ENCODE measurements around the gene ITPA. TPM values are rescaled to one million over a fixed set of nuclear protein-coding genes. Genes with fewer than 3 reads are reported as not detected.

Gene ITPA
- total and polyA plus RNA-seq, 2 donors (not counting 1 experiment from before 2014, with no cell fraction given) = 55.5 to 65.6 TPM

DNA sequence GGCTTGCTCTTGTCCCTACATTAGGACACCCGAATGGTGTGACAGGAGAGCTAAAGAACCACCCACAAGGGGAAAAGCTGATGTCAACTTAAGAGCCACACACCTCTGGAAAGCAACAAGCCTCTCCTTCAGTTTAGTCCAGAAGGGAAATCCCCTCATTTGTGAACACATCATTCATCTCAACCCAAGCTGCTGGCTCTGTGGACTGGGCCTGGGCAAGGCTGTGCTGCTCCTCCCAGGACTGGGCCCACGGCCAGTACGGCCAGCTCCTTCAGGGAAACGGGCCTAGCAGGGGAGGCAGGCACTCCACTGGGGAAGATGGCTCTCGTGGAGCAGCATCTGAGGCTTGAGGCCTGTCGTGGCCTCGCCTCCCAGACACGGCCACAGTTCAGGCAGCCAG is 42.5 kb downstream of the ITPA start:
- peaks cover 7% of the 10 kb centered on the region for H3K4me1 Mint-ChIP-seq
- no peak for ATAC-seq (ENCODE audit: low read depth)

DNA sequence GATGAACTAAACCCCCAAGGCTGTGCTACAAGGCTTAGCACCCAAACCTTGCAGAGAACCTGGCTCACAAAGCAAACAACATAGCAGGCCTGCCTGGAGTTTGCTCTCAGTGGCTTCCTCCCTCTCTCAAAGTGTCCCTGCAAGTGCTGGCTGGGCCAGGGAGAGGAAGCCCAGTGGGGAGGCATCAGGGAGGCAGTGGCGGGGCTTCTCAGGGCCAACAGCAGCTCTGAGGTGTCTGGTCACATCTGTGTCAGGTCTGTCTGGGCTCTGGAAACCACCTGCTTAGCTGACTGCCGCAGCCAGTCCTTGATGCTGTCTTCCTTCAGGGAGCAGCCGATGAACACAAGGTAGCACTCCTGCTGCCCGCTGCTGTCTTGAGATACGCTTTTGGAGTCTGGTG is 46.4 kb downstream of the ITPA start:
- Mint-ChIP-seq H3K4me1 (no peaks in the 10 kb centered on the region), H3K9me3 (ENCODE audit: insufficient read depth) (no peaks in the 10 kb centered on the region), H3K27ac (no peak overlapping the region), H3K27me3 (no peaks in the 10 kb centered on the region), H3K4me3 (no peak overlapping the region)
- Histone ChIP-seq H3K4me3 (ENCODE audit: control extremely low read depth in 1 of 5, extremely low read depth in 1 of 5, insufficient read depth in 1 of 5, low read depth in 2 of 5, low read length in 4 of 5) (no peak overlapping the region), H3K36me3 (replicated peaks in 1 of 2; ENCODE audit: control extremely low read depth in 1 of 2, control insufficient read depth in 1 of 2, extremely low read depth in 1 of 2, insufficient read depth in 2 of 2, low read length in 1 of 2) (peaks cover 0 to 11% of the 10 kb centered on the region in 2 experiments), H3K4me2 (replicated peaks; ENCODE audit: low read depth, low read length, poor library complexity, severe bottlenecking) (no peak overlapping the region), H2AFZ (ENCODE audit: insufficient read depth, low read depth, low read length, poor library complexity, severe bottlenecking) (no peak overlapping the region), H3K27me3 (replicated peaks in 1 of 4; ENCODE audit: control extremely low read depth in 1 of 4, control insufficient read depth in 3 of 4, insufficient read depth in 4 of 4, low read length in 3 of 4) (peaks cover 0 to 4% (median 0%) of the 10 kb centered on the region in 4 experiments), H4K20me1 (ENCODE audit: control insufficient read depth, insufficient read depth, low read length, poor library complexity, severe bottlenecking) (no peaks in the 10 kb centered on the region), H3K9me3 (ENCODE audit: control extremely low read depth in 1 of 3, control insufficient read depth in 2 of 3, insufficient read depth in 1 of 3, low read length in 2 of 3) (no peaks in the 10 kb centered on the region), H3K27ac (ENCODE audit: low read length in 2 of 2) (no peak overlapping the region), H3K4me1 (ENCODE audit: control insufficient read depth in 2 of 2, insufficient read depth in 2 of 2, low read length in 2 of 2) (no peaks in the 10 kb centered on the region), H3K9ac (ENCODE audit: low read length) (no peak overlapping the region), H3K79me2 (ENCODE audit: control insufficient read depth, insufficient read depth, low read length) (no peaks in the 10 kb centered on the region)
- TF ChIP-seq, protein P1, sequence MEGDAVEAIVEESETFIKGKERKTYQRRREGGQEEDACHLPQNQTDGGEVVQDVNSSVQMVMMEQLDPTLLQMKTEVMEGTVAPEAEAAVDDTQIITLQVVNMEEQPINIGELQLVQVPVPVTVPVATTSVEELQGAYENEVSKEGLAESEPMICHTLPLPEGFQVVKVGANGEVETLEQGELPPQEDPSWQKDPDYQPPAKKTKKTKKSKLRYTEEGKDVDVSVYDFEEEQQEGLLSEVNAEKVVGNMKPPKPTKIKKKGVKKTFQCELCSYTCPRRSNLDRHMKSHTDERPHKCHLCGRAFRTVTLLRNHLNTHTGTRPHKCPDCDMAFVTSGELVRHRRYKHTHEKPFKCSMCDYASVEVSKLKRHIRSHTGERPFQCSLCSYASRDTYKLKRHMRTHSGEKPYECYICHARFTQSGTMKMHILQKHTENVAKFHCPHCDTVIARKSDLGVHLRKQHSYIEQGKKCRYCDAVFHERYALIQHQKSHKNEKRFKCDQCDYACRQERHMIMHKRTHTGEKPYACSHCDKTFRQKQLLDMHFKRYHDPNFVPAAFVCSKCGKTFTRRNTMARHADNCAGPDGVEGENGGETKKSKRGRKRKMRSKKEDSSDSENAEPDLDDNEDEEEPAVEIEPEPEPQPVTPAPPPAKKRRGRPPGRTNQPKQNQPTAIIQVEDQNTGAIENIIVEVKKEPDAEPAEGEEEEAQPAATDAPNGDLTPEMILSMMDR (IDR thresholded peaks at IDR 0.05) = no peak
- TF ChIP-seq EZH2 (IDR thresholded peaks at IDR 0.05; ENCODE audit: borderline replicate concordance, insufficient read depth, low read depth, low read length, poor library complexity, severe bottlenecking) = no peak
- DNase-seq = no peak
- ATAC-seq (ENCODE audit: low read depth) = no peak
- ChIA-PET POLR2A (no interaction called here), CTCF (no interaction called here)
- WGBS (ENCODE audit: insufficient coverage) = 94% methylated on average over 5 of the region's 5 CpGs
- intact Hi-C loops (cut with micrococcal nuclease) = no loop called here

More for the DNA sequence above, 42.5 kb downstream of the ITPA start:
- ChIA-PET POLR2A (no interaction called here), CTCF (interaction anchor here (0.6 to 1.6 kb wide), 3 partner anchors 31 to 198 kb away, joined by 3 to 5 read pairs (median 3); no protein-coding TSS in a partner anchor)
- Histone ChIP-seq H3K27ac (ENCODE audit: low read length in 2 of 2) (no peak overlapping the region), H3K9me3 (ENCODE audit: control extremely low read depth in 1 of 3, control insufficient read depth in 2 of 3, insufficient read depth in 1 of 3, low read length in 2 of 3) (no peaks in the 10 kb centered on the region), H3K79me2 (ENCODE audit: control insufficient read depth, insufficient read depth, low read length) (no peaks in the 10 kb centered on the region), H3K4me2 (replicated peaks; ENCODE audit: low read depth, low read length, poor library complexity, severe bottlenecking) (no peak overlapping the region), H3K36me3 (replicated peaks in 1 of 2; ENCODE audit: control extremely low read depth in 1 of 2, control insufficient read depth in 1 of 2, extremely low read depth in 1 of 2, insufficient read depth in 2 of 2, low read length in 1 of 2) (peaks cover 0 to 11% of the 10 kb centered on the region in 2 experiments), H3K9ac (ENCODE audit: low read length) (no peak overlapping the region), H2AFZ (ENCODE audit: insufficient read depth, low read depth, low read length, poor library complexity, severe bottlenecking) (no peak overlapping the region), H3K4me3 (ENCODE audit: control extremely low read depth in 1 of 5, extremely low read depth in 1 of 5, insufficient read depth in 1 of 5, low read depth in 2 of 5, low read length in 4 of 5) (no peak overlapping the region), H4K20me1 (ENCODE audit: control insufficient read depth, insufficient read depth, low read length, poor library complexity, severe bottlenecking) (no peaks in the 10 kb centered on the region), H3K4me1 (ENCODE audit: control insufficient read depth in 2 of 2, insufficient read depth in 2 of 2, low read length in 2 of 2) (peaks cover 11 to 12% of the 10 kb centered on the region in 2 donors), H3K27me3 (replicated peaks in 1 of 4; ENCODE audit: control extremely low read depth in 1 of 4, control insufficient read depth in 3 of 4, insufficient read depth in 4 of 4, low read length in 3 of 4) (peaks cover 0 to 30% (median 9%) of the 10 kb centered on the region in 4 experiments)
- Mint-ChIP-seq H3K9me3 (ENCODE audit: insufficient read depth) (no peaks in the 10 kb centered on the region), H3K4me3 (no peak overlapping the region), H3K27me3 (peaks cover 15% of the 10 kb centered on the region), H3K27ac (no peak overlapping the region)
- WGBS (ENCODE audit: insufficient coverage) = 95% methylated on average over 8 of the region's 8 CpGs
- no peak for DNase-seq
- TF ChIP-seq EZH2 (IDR thresholded peaks at IDR 0.05; ENCODE audit: borderline replicate concordance, insufficient read depth, low read depth, low read length, poor library complexity, severe bottlenecking) = no peak
- TF ChIP-seq, protein P1 (IDR thresholded peaks at IDR 0.05) = no peak
- intact Hi-C loops (cut with micrococcal nuclease) = no loop called here

Data from B cell (primary cell).